Measurements from ENCODE around the gene RTL5.

RTL5 gene

GRCh38 chrX:72142794-72143608 lies 11.3 kb upstream of the RTL5 start:
- Histone ChIP-seq H3K27me3 (ENCODE audit: insufficient read depth, low read length) (no peaks in the 10 kb centered on the region), H3K9ac (ENCODE audit: low read depth, low read length) (no peak overlapping the region), H3K27ac (ENCODE audit: low read depth, low read length) (no peak overlapping the region), H3K4me3 (ENCODE audit: low read length) (no peak overlapping the region), H3K9me3 (ENCODE audit: insufficient read depth, low read depth, low read length) (no peaks in the 10 kb centered on the region), H3K4me1 (ENCODE audit: insufficient read depth, low read length) (no peaks in the 10 kb centered on the region), H3K36me3 (ENCODE audit: insufficient read depth, low read length) (peaks cover 34% of the 10 kb centered on the region)
- WGBS, result 88% methylated on average over 10 of the region's 11 CpGs

- Histone ChIP-seq H3K36me3 (ENCODE audit: insufficient read depth, low read length) (peaks cover 34% of the 10 kb centered on the region), H3K27ac (ENCODE audit: low read depth, low read length) (no peak overlapping the region), H3K9ac (ENCODE audit: low read depth, low read length) (no peak overlapping the region), H3K27me3 (ENCODE audit: insufficient read depth, low read length) (no peaks in the 10 kb centered on the region), H3K9me3 (ENCODE audit: insufficient read depth, low read depth, low read length) (no peaks in the 10 kb centered on the region), H3K4me1 (ENCODE audit: insufficient read depth, low read length) (no peaks in the 10 kb centered on the region), H3K4me3 (ENCODE audit: low read length) (no peak overlapping the region)
- WGBS, result 86% methylated on average over 8 of the region's 8 CpGs
Measured at GRCh38 chrX:72142094-72142793, 10.5 kb upstream of the RTL5 start.

GRCh38 chrX:72141372-72142004 lies 9.8 kb upstream of the RTL5 start:
- Histone ChIP-seq H3K27me3 (ENCODE audit: insufficient read depth, low read length) (no peaks in the 10 kb centered on the region), H3K9ac (ENCODE audit: low read depth, low read length) (no peak overlapping the region), H3K9me3 (ENCODE audit: insufficient read depth, low read depth, low read length) (no peaks in the 10 kb centered on the region), H3K4me3 (ENCODE audit: low read length) (no peak overlapping the region), H3K4me1 (ENCODE audit: insufficient read depth, low read length) (no peaks in the 10 kb centered on the region), H3K27ac (ENCODE audit: low read depth, low read length) (no peak overlapping the region), H3K36me3 (ENCODE audit: insufficient read depth, low read length) (peaks cover 34% of the 10 kb centered on the region)
- WGBS, result 85% methylated on average over 4 of the region's 4 CpGs

- H3K4me1 ChIP-seq (ENCODE audit: insufficient read depth, low read length), result no peaks in the 10 kb centered on the region
- H3K27me3 ChIP-seq (ENCODE audit: insufficient read depth, low read length), result no peaks in the 10 kb centered on the region
- 96% methylated on average over 8 of the region's 8 CpGs for WGBS
- no peak overlapping the region for H3K27ac ChIP-seq (ENCODE audit: low read depth, low read length)
- H3K9me3 ChIP-seq (ENCODE audit: insufficient read depth, low read depth, low read length), result no peaks in the 10 kb centered on the region
- H3K9ac ChIP-seq (ENCODE audit: low read depth, low read length), result no peak overlapping the region
- peaks cover 34% of the 10 kb centered on the region for H3K36me3 ChIP-seq (ENCODE audit: insufficient read depth, low read length)
- H3K4me3 ChIP-seq (ENCODE audit: low read length), result no peak overlapping the region
Measured at GRCh38 chrX:72139538-72139937, 7.8 kb upstream of the RTL5 start.

GRCh38 chrX:72137846-72138495 lies 6.3 kb upstream of the RTL5 start:
- no peak overlapping the region for H3K27ac ChIP-seq (ENCODE audit: low read depth, low read length)
- H3K9ac ChIP-seq (ENCODE audit: low read depth, low read length), result no peak overlapping the region
- H3K27me3 ChIP-seq (ENCODE audit: insufficient read depth, low read length), result peaks cover 7% of the 10 kb centered on the region
- peaks cover 22% of the 10 kb centered on the region for H3K36me3 ChIP-seq (ENCODE audit: insufficient read depth, low read length)
- no peaks in the 10 kb centered on the region for H3K4me1 ChIP-seq (ENCODE audit: insufficient read depth, low read length)
- 95% methylated on average over 9 of the region's 9 CpGs for WGBS
- H3K4me3 ChIP-seq (ENCODE audit: low read length), result no peak overlapping the region
- no peaks in the 10 kb centered on the region for H3K9me3 ChIP-seq (ENCODE audit: insufficient read depth, low read depth, low read length)

GRCh38 chrX:72133851-72134546 lies 2.3 kb upstream of the RTL5 start:
- 93% methylated on average over 10 of the region's 11 CpGs for WGBS

GRCh38 chrX:72132456-72132855 lies 741 bp upstream of the RTL5 start:
- Histone ChIP-seq H3K4me1 (ENCODE audit: insufficient read depth, low read length) (no peaks in the 10 kb centered on the region), H3K4me3 (ENCODE audit: low read length) (peak overlapping the region; percentile 51; the same call in 1 of the 2 replicates), H3K36me3 (ENCODE audit: insufficient read depth, low read length) (no peaks in the 10 kb centered on the region; the same call in 1 of the 2 replicates), H3K27me3 (ENCODE audit: insufficient read depth, low read length) (peaks cover 55% of the 10 kb centered on the region), H3K27ac (ENCODE audit: low read depth, low read length) (no peak overlapping the region), H3K9ac (ENCODE audit: low read depth, low read length) (no peak overlapping the region), H3K9me3 (ENCODE audit: insufficient read depth, low read depth, low read length) (no peaks in the 10 kb centered on the region)
- 89% methylated on average over 3 of the region's 3 CpGs for WGBS

More at GRCh38 chrX:72133851-72134546, 2.3 kb upstream of the RTL5 start:
- H3K27ac ChIP-seq (ENCODE audit: low read depth, low read length), result no peak overlapping the region
- H3K27me3 ChIP-seq (ENCODE audit: insufficient read depth, low read length), result peaks cover 43% of the 10 kb centered on the region
- no peak overlapping the region for H3K9ac ChIP-seq (ENCODE audit: low read depth, low read length)
- no peak overlapping the region for H3K4me3 ChIP-seq (ENCODE audit: low read length)
- no peaks in the 10 kb centered on the region for H3K4me1 ChIP-seq (ENCODE audit: insufficient read depth, low read length)
- H3K9me3 ChIP-seq (ENCODE audit: insufficient read depth, low read depth, low read length), result no peaks in the 10 kb centered on the region
- peaks cover 7% of the 10 kb centered on the region for H3K36me3 ChIP-seq (ENCODE audit: insufficient read depth, low read length)

GRCh38 chrX:72130762-72131250 lies 909 bp downstream of the RTL5 start:
- Histone ChIP-seq H3K4me1 (ENCODE audit: insufficient read depth, low read length) (peaks cover 8% of the 10 kb centered on the region; the same call in 1 of the 2 replicates), H3K36me3 (ENCODE audit: insufficient read depth, low read length) (no peaks in the 10 kb centered on the region; the same call in 1 of the 2 replicates), H3K9me3 (ENCODE audit: insufficient read depth, low read depth, low read length) (no peaks in the 10 kb centered on the region), H3K27ac (ENCODE audit: low read depth, low read length) (no peak overlapping the region), H3K27me3 (ENCODE audit: insufficient read depth, low read length) (peaks cover 55% of the 10 kb centered on the region), H3K4me3 (ENCODE audit: low read length) (peak overlapping the region; percentile 55), H3K9ac (ENCODE audit: low read depth, low read length) (no peak overlapping the region)
- 3% methylated on average over 30 of the region's 30 CpGs for WGBS

- Histone ChIP-seq H3K36me3 (ENCODE audit: insufficient read depth, low read length) (no peaks in the 10 kb centered on the region; the same call in 1 of the 2 replicates), H3K27ac (ENCODE audit: low read depth, low read length) (no peak overlapping the region), H3K27me3 (ENCODE audit: insufficient read depth, low read length) (peaks cover 55% of the 10 kb centered on the region), H3K4me3 (ENCODE audit: low read length) (peak overlapping the region; percentile 55), H3K9ac (ENCODE audit: low read depth, low read length) (no peak overlapping the region), H3K9me3 (ENCODE audit: insufficient read depth, low read depth, low read length) (no peaks in the 10 kb centered on the region), H3K4me1 (ENCODE audit: insufficient read depth, low read length) (peaks cover 8% of the 10 kb centered on the region; the same call in 1 of the 2 replicates)
- 78% methylated on average over 12 of the region's 12 CpGs for WGBS
Measured at GRCh38 chrX:72130156-72130761, 1.5 kb downstream of the RTL5 start.

- Histone ChIP-seq H3K27me3 (ENCODE audit: insufficient read depth, low read length) (peaks cover 55% of the 10 kb centered on the region), H3K9me3 (ENCODE audit: insufficient read depth, low read depth, low read length) (no peaks in the 10 kb centered on the region)
Measured at GRCh38 chrX:72129661-72130060, 2.1 kb downstream of the RTL5 start.

More at GRCh38 chrX:72129661-72130060, 2.1 kb downstream of the RTL5 start:
- Histone ChIP-seq H3K27ac (ENCODE audit: low read depth, low read length) (no peak overlapping the region), H3K9ac (ENCODE audit: low read depth, low read length) (no peak overlapping the region), H3K36me3 (ENCODE audit: insufficient read depth, low read length) (no peaks in the 10 kb centered on the region; the same call in 1 of the 2 replicates), H3K4me3 (ENCODE audit: low read length) (no peak overlapping the region), H3K4me1 (ENCODE audit: insufficient read depth, low read length) (peaks cover 8% of the 10 kb centered on the region; the same call in 1 of the 2 replicates)
- WGBS, result 96% methylated on average over 16 of the region's 16 CpGs
